ENCODE results near the gene RTN4RL2. TPM values are rescaled to one million over a fixed set of nuclear protein-coding genes. Genes with fewer than 3 reads are reported as not detected.

Gene RTN4RL2
- total and polyA plus RNA-seq, 10 of the 15 experiments (the other 5 are each of a cell fraction or from before 2014, with no cell fraction given) = 0.14 to 1.1 (median 0.52) TPM; not detected in 4

DNA sequence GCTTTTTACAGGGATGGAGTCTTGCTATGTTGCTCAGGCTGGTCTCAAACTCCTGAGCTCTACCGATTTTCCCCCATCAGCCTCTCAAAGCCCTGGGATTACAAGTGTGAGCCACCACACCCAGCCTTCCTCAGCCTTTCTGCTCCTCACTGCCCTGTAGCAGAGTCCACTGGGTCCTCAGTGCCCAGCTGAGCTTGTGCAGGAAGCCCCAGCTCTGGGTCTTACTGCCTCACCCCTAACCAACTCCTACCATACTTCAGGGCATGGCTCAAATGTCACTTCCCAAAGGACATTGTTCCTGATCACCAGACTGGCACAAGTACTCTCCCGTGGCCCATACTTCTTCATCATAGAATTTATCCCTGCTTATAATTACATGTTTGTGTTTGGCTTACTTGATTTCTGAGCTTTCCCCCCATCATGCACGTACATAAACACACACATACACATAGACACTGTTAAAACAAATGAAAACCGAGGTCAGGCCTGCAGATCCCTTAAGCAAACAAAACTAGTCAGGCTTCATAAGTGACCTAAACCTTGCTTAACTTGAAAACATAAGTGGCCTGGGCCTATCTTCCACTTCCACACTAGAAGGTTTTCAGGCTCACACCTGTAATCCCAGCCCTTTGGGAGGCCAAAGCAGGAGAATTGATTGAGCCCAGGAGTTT is 19.4 kb upstream of the RTN4RL2 start (continued):
- TF ChIP-seq, protein P1, sequence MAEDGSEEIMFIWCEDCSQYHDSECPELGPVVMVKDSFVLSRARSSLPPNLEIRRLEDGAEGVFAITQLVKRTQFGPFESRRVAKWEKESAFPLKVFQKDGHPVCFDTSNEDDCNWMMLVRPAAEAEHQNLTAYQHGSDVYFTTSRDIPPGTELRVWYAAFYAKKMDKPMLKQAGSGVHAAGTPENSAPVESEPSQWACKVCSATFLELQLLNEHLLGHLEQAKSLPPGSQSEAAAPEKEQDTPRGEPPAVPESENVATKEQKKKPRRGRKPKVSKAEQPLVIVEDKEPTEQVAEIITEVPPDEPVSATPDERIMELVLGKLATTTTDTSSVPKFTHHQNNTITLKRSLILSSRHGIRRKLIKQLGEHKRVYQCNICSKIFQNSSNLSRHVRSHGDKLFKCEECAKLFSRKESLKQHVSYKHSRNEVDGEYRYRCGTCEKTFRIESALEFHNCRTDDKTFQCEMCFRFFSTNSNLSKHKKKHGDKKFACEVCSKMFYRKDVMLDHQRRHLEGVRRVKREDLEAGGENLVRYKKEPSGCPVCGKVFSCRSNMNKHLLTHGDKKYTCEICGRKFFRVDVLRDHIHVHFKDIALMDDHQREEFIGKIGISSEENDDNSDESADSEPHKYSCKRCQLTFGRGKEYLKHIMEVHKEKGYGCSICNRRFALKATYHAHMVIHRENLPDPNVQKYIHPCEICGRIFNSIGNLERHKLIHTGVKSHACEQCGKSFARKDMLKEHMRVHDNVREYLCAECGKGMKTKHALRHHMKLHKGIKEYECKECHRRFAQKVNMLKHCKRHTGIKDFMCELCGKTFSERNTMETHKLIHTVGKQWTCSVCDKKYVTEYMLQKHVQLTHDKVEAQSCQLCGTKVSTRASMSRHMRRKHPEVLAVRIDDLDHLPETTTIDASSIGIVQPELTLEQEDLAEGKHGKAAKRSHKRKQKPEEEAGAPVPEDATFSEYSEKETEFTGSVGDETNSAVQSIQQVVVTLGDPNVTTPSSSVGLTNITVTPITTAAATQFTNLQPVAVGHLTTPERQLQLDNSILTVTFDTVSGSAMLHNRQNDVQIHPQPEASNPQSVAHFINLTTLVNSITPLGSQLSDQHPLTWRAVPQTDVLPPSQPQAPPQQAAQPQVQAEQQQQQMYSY (CRISPR knock-in tag; IDR thresholded peaks at IDR 0.05) = no peak
- TF ChIP-seq YY1 (IDR thresholded peaks at IDR 0.05; ENCODE audit: low read depth, low read length) = no peak
- TF ChIP-seq SMC3 (IDR thresholded peaks at IDR 0.05; ENCODE audit: borderline replicate concordance, low read length) = no peak
- TF ChIP-seq LARP7 (IDR thresholded peaks at IDR 0.05) = no peak
- TF ChIP-seq FOXK2 (IDR thresholded peaks at IDR 0.05) = no peak

DNA sequence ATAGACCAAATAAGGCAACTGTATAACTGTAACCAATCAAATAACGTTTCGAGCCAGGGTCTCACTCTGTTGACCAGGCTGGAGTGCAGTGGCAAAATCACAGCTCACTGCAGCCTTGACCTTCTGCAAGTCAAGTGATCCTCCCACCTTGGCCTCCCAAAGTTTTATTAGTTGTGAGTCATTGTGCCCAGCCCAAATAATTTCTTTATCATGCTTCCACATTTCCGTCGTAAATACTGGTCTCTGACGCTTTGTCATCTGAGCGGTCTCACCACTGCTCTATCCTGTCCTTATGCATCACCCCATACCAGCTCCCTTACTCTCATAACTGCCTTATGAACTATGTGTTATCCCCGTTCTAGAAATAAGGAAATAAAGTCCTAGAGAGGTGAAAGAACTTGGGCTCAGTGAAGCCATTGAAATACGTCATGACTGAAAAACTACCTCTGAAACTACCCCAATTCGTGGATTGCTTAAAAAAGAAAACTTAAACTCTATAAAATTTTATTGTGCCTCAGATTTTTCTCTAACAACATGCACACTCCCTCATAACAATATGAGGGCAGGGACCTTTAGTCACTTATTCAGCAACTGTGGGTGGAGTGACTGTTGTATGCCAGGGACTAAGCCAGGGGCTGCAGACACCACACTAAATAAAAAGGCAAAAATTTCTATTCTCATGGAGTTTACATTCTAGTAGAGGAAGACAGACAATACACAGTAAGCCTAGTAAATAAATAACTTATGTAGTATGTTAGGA is 15.8 kb upstream of the RTN4RL2 start:
- Histone ChIP-seq H3K9ac (ENCODE audit: control insufficient read depth, insufficient read depth, low read length) (no peak overlapping the region), H3K36me3 (ENCODE audit: control insufficient read depth in 2 of 2, insufficient read depth in 2 of 2, low read length in 1 of 2) (no peaks in the 10 kb centered on the region), H3K79me2 (ENCODE audit: control insufficient read depth, insufficient read depth, low read length) (no peaks in the 10 kb centered on the region), H3K9me3 (replicated peaks; ENCODE audit: control insufficient read depth, insufficient read depth, low read length) (no peaks in the 10 kb centered on the region), H3K4me3 (no peak overlapping the region), H3K4me2 (ENCODE audit: control insufficient read depth, insufficient read depth) (no peak overlapping the region), H3K4me1 (ENCODE audit: control insufficient read depth, insufficient read depth, low read length) (no peaks in the 10 kb centered on the region), H3K27me3 (replicated peaks in 1 of 2; ENCODE audit: control insufficient read depth in 2 of 2, insufficient read depth in 2 of 2, low read length in 1 of 2) (no peaks in the 10 kb centered on the region), H2AFZ (ENCODE audit: control insufficient read depth, low read depth, low read length) (no peak overlapping the region), H3K27ac (ENCODE audit: control insufficient read depth, insufficient read depth) (no peak overlapping the region), H4K20me1 (ENCODE audit: control insufficient read depth, insufficient read depth) (no peaks in the 10 kb centered on the region)
- intact Hi-C loops (cut with micrococcal nuclease; ENCODE audit: unreplicated experiment) (no loop called here), in situ Hi-C loops (cut with MboI) (no loop called here)
- ChIA-PET SMC1A (ENCODE audit: uncharacterized antibody, unreplicated experiment) (interaction anchor here (0.5 to 1.1 kb wide), 3 partner anchors 30 to 185 kb away, joined by 3 to 4 read pairs (median 3); no protein-coding TSS in a partner anchor), CTCF (interaction anchor here (0.6 to 8.0 kb wide), 2 partner anchors 13 to 33 kb away, joined by 3 to 38 read pairs; no protein-coding TSS in a partner anchor), POLR2A (no interaction called here), RAD21 (ENCODE audit: unreplicated experiment) (interaction anchor here (1.1 kb wide), 1 partner anchor 49 kb away, joined by 3 read pairs; no protein-coding TSS in a partner anchor)
- no peak for ATAC-seq
- no TSS peak for BruUV-seq (replicated peaks)
- FAIRE-seq = no peak
- DNase-seq (ENCODE audit: low read depth, low spot score) = no peak
- 51% methylated on average over 9 of the region's 9 CpGs for WGBS (ENCODE audit: insufficient coverage, insufficient replicate concordance, low lambda C conversion rate, missing lambda C conversion rate)
- TF ChIP-seq IKZF1 (conservative IDR thresholded peaks at IDR 0.05) (no peak), SMAD1 (IDR thresholded peaks at IDR 0.05; ENCODE audit: low read depth, partially characterized antibody) (no peak), ZNF217 (IDR thresholded peaks at IDR 0.05) (no peak), ATF7 (IDR thresholded peaks at IDR 0.05; ENCODE audit: low read depth) (no peak), SMARCA5 (IDR thresholded peaks at IDR 0.05) (no peak), ZNF24 (IDR thresholded peaks at IDR 0.05) (no peak), NFXL1 (IDR thresholded peaks at IDR 0.05; ENCODE audit: borderline replicate concordance) (no peak), BMI1 (IDR thresholded peaks at IDR 0.05; ENCODE audit: borderline replicate concordance) (no peak), PAX5 (IDR thresholded peaks at IDR 0.05; ENCODE audit: borderline replicate concordance, low read depth, low read length) (no peak)
- TF ChIP-seq, protein P2, sequence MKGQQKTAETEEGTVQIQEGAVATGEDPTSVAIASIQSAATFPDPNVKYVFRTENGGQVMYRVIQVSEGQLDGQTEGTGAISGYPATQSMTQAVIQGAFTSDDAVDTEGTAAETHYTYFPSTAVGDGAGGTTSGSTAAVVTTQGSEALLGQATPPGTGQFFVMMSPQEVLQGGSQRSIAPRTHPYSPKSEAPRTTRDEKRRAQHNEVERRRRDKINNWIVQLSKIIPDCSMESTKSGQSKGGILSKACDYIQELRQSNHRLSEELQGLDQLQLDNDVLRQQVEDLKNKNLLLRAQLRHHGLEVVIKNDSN (IDR thresholded peaks at IDR 0.05; ENCODE audit: borderline replicate concordance, extremely low read length, insufficient read depth, low read depth, low read length) = no peak

Measured in GM12878 (cell line).